Thyroid gland (tissue), 4 donors: ENCODE data around the gene TNFRSF25.

Source experiments
- POLR2A ChIP-seq, 2 donors: fragments of 450-650 bp; IDR thresholded peaks; one replicate each; pipeline ENCODE4 v1.6.1; 2017; ENCODE audit warnings: antibody characterized with exemption in 2 of 2, mild to moderate bottlenecking in 2 of 2, moderate library complexity in 1 of 2
- TF ChIP-seq, protein P1 (sequence below), 6 experiments: fragments of 200-600 bp in 3 of 6; fragments of 450-650 bp in 3 of 6; sonication (generic) in 3 of 6; IDR thresholded peaks; one replicate each; pipeline ENCODE4 v1.5.1; 2016 to 2019; ENCODE audit warnings: antibody characterized with exemption in 6 of 6, mild to moderate bottlenecking in 2 of 6, inconsistent platforms in 1 of 6, moderate library complexity in 1 of 6

DNA sequence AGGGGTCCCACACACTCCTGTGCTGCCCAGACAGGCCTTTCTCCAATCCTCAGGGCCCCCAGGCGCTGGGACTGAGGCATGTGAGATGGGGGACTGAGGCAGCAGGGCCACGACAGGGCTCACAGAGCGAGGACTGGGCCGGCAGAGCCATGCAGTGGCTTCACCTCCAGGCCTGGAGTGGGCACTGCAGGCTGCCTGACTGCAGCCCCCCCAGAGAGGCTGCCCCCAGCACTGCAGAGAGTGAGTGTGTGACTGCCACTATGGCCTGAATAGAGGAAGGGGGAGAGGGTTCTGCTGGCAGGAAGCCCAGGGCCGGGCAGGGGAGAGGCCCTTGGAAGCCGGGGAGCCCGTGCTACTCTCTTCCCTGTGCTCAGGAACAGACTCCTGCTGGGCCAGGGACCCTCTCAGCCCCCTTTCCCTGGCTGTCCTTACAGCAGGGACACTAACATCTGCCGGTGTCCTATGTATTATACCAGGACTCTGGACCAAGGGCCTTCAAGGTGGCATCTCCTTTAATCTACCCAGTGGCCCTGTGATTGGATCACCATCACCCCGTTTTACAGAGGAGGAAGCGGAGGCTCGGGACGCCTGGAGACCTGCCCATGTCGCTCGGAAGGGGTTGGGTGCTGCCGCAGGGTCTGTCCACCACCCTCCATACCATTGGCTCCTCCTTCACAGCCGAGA is 45.7 kb upstream of the TNFRSF25 start:
- TF ChIP-seq, protein P1, sequence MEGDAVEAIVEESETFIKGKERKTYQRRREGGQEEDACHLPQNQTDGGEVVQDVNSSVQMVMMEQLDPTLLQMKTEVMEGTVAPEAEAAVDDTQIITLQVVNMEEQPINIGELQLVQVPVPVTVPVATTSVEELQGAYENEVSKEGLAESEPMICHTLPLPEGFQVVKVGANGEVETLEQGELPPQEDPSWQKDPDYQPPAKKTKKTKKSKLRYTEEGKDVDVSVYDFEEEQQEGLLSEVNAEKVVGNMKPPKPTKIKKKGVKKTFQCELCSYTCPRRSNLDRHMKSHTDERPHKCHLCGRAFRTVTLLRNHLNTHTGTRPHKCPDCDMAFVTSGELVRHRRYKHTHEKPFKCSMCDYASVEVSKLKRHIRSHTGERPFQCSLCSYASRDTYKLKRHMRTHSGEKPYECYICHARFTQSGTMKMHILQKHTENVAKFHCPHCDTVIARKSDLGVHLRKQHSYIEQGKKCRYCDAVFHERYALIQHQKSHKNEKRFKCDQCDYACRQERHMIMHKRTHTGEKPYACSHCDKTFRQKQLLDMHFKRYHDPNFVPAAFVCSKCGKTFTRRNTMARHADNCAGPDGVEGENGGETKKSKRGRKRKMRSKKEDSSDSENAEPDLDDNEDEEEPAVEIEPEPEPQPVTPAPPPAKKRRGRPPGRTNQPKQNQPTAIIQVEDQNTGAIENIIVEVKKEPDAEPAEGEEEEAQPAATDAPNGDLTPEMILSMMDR (IDR thresholded peaks at IDR 0.05): no peak
- TF ChIP-seq POLR2A (IDR thresholded peaks at IDR 0.05): no peak
